Natural killer cell treated with Interleukin-12 subunit alpha and Interleukin-12 subunit beta and Interleukin-15 and Interleukin-18, amount 100 ng/mL, for 72 hours (primary cell): ENCODE results near the gene SLC15A2. TPM values are rescaled to one million over a fixed set of nuclear protein-coding genes. Genes with fewer than 3 reads are reported as not detected.
"Not testable (repeated sequence)": the region's sequence is repeated elsewhere in the genome, so short reads cannot be mapped to it uniquely, and the experiment has no call there.

Source experiments
- ATAC-seq, 2 donors: fragments of 150-1000 bp; cut with Tn5 transposase in 1 of 2; sonication (Bioruptor Pico), chemical (Tn5 transposase) in 1 of 2; 2 replicates each; pipeline ENCODE4 v1.10.0; 2021
- DNase-seq: peaks from one replicate; pipeline ENCODE4 v3.0.0; 2022; ENCODE audit warnings: low spot score
- H3K27ac Mint-ChIP-seq, 2 donors: 1 replicate in 1 of 2; 2 replicates in 1 of 2; pipeline ENCODE4 v1.8.0; 2022; ENCODE audit warnings: mixed read lengths in 2 of 2, mild to moderate bottlenecking in 1 of 2, moderate library complexity in 1 of 2
- H3K27me3 Mint-ChIP-seq, 2 donors: 1 replicate in 1 of 2; 2 replicates in 1 of 2; pipeline ENCODE4 v1.8.0; 2022; ENCODE audit warnings: mixed read lengths in 2 of 2
- H3K36me3 Mint-ChIP-seq: one replicate; pipeline ENCODE4 v1.8.0; 2022; ENCODE audit warnings: mixed read lengths
- H3K4me1 Mint-ChIP-seq, 2 donors: 1 replicate in 1 of 2; 2 replicates in 1 of 2; pipeline ENCODE4 v1.8.0; 2022; ENCODE audit warnings: low read depth in 2 of 2, mixed read lengths in 2 of 2, mild to moderate bottlenecking in 1 of 2
- H3K4me3 Mint-ChIP-seq: one replicate; pipeline ENCODE4 v1.8.0; 2022; ENCODE audit warnings: mixed read lengths
- H3K9me3 Mint-ChIP-seq: 2 replicates; pipeline ENCODE4 v1.8.0; 2022; ENCODE audit warnings: mixed read lengths
- total RNA-seq, 2 donors: library from RNA; stranded (reverse); gene quantifications; one replicate each; pipeline ENCODE4 v1.2.3, GENCODE V29; 2022

SLC15A2 gene
- total RNA-seq, 2 donors from 2014 or later = 0.43 to 5.3 TPM

DNA sequence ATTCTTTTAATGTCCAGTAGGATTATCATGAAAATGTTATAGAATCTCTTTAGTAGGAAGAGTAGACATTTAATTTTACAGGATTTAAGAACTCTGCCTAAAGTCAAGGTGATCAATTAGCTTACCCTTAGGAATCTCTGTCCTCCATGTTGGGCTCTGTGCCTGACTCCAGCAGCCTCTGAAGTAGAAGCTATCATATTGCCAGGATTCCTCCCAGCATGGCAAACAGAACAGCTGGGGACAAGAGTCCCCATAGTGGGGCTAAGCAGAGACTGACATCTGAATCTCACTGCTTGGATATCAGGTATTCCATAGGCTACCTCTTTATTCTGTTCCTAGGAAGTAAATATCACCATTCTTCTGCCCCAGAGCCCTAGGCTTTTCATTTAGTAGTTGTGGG lies 1.5 kb downstream of the SLC15A2 start:
- H3K27me3 Mint-ChIP-seq = no peaks in the 10 kb centered on the region
- no peak overlapping the region for H3K27ac Mint-ChIP-seq
- ATAC-seq (no peak), DNase-seq (no peak)
- no peak overlapping the region for H3K4me3 Mint-ChIP-seq
- no peaks in the 10 kb centered on the region for H3K9me3 Mint-ChIP-seq
- no peaks in the 10 kb centered on the region for H3K36me3 Mint-ChIP-seq
- H3K4me1 Mint-ChIP-seq = no peaks in the 10 kb centered on the region

DNA sequence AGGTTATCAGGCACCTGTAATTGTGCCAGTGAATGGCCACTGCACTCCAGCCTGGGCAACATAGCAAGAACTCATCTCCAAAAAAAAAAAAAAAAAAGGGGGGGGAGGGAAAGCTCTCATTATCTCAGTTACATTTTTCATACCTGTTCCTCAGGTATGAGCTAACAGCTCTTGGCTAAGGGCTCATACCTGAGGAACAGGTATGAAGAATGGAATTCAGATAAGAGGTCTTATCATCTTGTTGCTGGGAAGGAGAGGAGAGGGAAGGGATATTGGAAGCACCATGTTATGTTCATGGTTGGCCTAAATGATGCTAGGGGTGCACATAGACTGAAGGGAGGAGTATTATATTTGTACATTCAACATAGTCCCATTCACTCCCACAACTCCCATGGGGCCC lies 2.6 kb downstream of the SLC15A2 start:
- Mint-ChIP-seq H3K4me1 (no peaks in the 10 kb centered on the region), H3K4me3 (no peak overlapping the region), H3K27ac (no peak overlapping the region), H3K27me3 (no peaks in the 10 kb centered on the region), H3K9me3 (no peaks in the 10 kb centered on the region), H3K36me3 (no peaks in the 10 kb centered on the region)
- ATAC-seq (no peak), DNase-seq (no peak)

DNA sequence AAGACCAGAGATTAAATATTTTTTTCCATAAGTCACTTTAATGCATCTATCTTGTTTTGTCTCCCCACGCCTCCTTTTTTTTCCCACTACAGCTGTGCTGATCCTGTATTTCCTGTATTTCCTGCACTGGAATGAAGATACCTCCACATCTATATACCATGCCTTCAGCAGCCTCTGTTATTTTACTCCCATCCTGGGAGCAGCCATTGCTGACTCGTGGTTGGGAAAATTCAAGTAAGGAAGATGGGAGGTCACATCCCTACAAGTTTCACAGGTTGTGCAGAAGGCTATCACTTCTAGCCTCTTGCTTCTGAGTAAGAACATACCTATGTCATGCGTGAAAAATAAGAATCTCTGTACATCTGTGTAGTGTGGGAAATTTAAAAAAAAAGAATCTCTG lies 3.1 kb downstream of the SLC15A2 start:
- no peaks in the 10 kb centered on the region for H3K36me3 Mint-ChIP-seq
- no peak for DNase-seq
- no peak overlapping the region for H3K4me3 Mint-ChIP-seq
- no peaks in the 10 kb centered on the region for H3K27me3 Mint-ChIP-seq
- no peak for ATAC-seq
- no peaks in the 10 kb centered on the region for H3K4me1 Mint-ChIP-seq
- H3K27ac Mint-ChIP-seq = no peak overlapping the region
- H3K9me3 Mint-ChIP-seq = no peaks in the 10 kb centered on the region

DNA sequence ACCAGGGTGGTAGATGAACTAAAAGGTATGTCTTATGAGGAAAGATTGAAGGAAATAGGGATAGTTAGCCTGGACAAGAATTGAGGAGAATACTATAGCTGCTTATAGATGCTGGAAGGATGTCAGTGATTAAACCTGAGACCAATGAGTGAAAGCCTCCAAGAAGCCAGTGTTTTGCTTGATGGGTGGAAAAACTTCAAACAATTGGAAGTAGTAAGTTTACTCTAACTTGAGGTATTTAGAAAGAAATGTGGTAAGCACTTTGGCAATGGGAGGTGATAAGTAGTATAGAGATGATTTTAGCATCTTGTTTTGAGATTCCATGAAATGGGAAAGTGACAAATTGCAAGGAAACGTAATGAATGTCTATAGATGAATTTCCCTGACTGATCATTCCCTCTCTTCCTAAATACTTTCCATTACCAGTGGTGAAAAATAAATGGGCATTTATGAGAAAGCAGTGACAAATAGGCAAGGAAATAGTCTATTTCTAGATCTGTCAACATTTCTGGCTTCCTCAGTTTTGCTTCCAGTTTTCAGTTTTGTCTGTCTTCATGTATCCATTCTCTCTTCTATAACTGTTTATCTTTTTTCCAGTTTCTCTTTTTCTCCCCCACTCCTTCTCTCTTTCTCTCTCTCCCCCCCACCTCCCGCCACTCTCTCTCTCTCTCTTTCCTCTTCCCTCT lies 19.2 kb downstream of the SLC15A2 start:
- no peak overlapping the region for H3K4me3 Mint-ChIP-seq
- no peaks in the 10 kb centered on the region for H3K4me1 Mint-ChIP-seq
- H3K9me3 Mint-ChIP-seq = peaks cover 2% of the 10 kb centered on the region
- no peak for ATAC-seq
- no peak for DNase-seq
- H3K36me3 Mint-ChIP-seq = peaks cover 7% of the 10 kb centered on the region
- H3K27me3 Mint-ChIP-seq = no peaks in the 10 kb centered on the region
- H3K27ac Mint-ChIP-seq = no peak overlapping the region

DNA sequence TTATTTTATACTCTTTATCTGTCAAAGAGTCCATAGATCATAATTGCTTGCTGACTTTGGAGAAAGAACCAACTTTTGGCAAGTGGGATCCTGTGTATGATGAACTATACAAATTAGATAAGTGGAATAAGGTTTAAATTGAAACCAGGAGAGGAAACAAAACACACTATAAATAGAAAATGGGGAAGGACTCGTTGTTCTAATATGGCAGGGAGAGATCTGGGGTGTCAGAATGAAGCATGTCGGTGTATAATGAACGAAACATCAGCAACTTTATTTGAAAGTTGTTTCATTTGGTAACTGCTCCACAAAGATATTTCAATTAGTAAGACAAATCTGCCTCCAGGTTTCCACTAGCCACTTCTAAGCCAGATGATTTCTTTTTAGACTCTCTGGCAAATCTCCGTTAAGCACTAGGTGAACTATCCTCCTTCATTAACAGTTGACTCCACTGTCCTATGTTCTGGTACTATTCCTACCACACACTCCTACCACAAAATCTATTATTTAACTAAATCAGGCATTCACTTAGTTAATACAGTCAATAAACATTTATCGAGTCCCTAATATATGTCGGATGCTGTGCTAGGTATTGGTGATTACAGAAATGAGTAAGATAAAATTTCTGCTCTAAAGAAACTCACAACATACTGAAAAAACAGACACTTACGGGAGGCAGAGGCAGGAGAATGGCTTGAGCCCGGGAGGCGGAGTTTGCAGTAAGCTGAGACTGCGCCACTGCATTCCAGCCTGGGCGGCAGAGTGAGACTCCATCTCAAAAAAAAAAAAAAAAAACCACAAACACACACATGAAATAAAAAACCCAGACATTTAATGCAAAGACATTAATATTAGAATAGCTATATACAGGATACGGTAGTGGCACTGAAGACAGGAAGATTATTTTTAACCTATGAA lies 20.1 kb downstream of the SLC15A2 start:
- DNase-seq (no peak), ATAC-seq (no peak)
- Mint-ChIP-seq H3K4me3 (no peak overlapping the region), H3K9me3 (no peaks in the 10 kb centered on the region), H3K36me3 (peaks cover 4% of the 10 kb centered on the region), H3K4me1 (no peaks in the 10 kb centered on the region), H3K27me3 (no peaks in the 10 kb centered on the region), H3K27ac (no peak overlapping the region)

DNA sequence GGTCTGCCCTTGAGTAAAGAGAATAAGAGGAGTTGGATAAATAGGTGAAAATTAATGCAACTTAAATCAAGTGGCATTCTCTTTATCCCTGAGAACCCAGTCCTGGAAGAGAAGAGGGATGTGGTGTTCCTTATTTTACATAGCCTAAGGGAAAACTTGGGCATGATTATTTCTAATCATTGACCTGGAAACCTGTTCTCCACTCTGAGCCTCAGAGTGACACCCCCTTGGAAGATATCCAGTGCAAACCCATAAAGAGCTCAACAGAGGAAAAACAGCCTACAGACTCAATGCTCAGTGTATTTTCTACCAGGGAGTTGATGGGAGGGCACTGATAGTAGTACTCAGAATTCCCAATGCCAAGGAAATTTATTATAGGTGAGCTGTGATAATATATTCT lies 22.0 kb downstream of the SLC15A2 start:
- H3K36me3 Mint-ChIP-seq = no peaks in the 10 kb centered on the region
- DNase-seq = no peak
- no peak overlapping the region for H3K27ac Mint-ChIP-seq
- no peaks in the 10 kb centered on the region for H3K4me1 Mint-ChIP-seq
- no peaks in the 10 kb centered on the region for H3K9me3 Mint-ChIP-seq
- no peak overlapping the region for H3K4me3 Mint-ChIP-seq
- no peaks in the 10 kb centered on the region for H3K27me3 Mint-ChIP-seq
- ATAC-seq = no peak

DNA sequence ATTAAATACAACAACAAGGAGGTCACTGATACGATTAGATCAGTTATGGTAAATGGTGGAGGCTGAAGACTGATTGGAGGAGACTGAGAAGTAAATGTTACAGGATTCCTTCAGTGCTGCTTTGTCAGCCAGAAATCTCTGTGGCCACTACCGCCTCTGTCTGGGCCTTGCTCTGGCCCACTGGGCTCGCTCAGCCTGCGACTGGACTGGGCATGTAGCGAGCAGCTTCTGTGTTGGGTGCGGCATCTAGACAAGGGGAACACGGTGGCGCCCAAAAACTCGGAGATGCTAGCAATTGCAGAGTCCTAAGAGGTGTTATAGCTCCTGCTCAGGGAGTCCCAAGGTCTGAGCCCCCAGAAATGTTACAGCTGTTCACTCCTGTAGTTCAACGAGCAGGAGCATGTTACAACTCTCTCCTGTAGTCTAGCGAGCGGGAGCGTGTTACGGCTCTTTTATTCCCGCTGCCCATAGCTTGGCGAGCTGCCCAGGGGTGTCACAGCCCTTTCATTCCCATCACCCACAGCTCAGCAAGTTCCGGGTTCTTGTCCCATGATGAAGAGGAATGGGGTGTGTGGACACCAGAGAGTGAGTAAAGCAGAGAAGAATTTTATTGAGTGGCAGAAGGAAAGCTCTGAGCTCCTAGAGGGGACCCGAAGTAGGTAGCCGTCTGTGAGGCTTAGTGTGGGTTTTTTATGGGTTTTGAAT lies 24.7 kb downstream of the SLC15A2 start:
- H3K9me3 Mint-ChIP-seq = no peaks in the 10 kb centered on the region
- H3K36me3 Mint-ChIP-seq = no peaks in the 10 kb centered on the region
- ATAC-seq (peak; percentile 44 to 52), DNase-seq (no peak)
- H3K4me1 Mint-ChIP-seq = no peaks in the 10 kb centered on the region
- H3K27ac Mint-ChIP-seq = no peak overlapping the region
- no peak overlapping the region for H3K4me3 Mint-ChIP-seq
- no peaks in the 10 kb centered on the region for H3K27me3 Mint-ChIP-seq

DNA sequence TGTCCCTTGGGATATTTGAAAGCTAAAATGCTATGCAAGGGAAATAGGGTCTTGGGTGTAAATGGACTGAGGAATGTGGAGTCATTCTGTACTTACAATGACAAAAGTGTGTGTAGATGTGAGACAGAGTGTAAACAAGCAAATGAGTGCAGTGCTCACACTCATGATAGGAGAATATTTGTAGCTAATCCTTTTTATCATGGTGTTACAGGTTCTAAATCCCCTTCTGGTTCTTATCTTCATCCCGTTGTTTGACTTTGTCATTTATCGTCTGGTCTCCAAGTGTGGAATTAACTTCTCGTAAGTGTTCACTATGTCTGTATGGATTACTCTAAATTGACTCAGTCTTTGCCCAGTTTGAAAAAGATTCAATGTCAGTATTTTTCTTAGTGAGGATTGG lies 30.5 kb downstream of the SLC15A2 start:
- H3K4me3 Mint-ChIP-seq = no peak overlapping the region
- no peaks in the 10 kb centered on the region for H3K27me3 Mint-ChIP-seq
- no peaks in the 10 kb centered on the region for H3K9me3 Mint-ChIP-seq
- no peak for DNase-seq
- no peaks in the 10 kb centered on the region for H3K4me1 Mint-ChIP-seq
- no peak for ATAC-seq
- H3K36me3 Mint-ChIP-seq = no peaks in the 10 kb centered on the region
- no peak overlapping the region for H3K27ac Mint-ChIP-seq

DNA sequence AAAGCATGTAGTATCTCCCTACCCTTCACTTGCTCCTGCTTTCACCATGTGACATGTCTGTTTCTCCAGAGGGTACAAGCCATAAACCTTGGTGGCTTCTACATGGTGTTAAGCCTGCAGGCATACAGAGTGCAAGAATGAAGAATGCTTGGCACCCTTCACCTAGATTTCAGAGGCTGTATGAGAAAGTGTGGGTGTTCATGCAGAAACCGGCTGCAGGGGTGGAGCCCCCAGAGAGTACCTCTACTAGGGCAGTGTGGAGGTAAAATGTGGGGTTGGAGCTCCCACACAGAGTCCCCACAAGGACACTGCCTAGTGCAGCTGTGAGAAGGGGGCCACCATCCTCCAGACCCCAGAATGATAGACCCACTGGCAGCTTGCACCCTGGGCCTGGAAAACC lies 32.2 kb downstream of the SLC15A2 start:
- Mint-ChIP-seq H3K9me3 (no peaks in the 10 kb centered on the region), H3K27ac (no peak overlapping the region), H3K4me1 (no peaks in the 10 kb centered on the region), H3K4me3 (no peak overlapping the region), H3K27me3 (no peaks in the 10 kb centered on the region), H3K36me3 (no peaks in the 10 kb centered on the region)
- ATAC-seq (no peak), DNase-seq (no peak)

DNA sequence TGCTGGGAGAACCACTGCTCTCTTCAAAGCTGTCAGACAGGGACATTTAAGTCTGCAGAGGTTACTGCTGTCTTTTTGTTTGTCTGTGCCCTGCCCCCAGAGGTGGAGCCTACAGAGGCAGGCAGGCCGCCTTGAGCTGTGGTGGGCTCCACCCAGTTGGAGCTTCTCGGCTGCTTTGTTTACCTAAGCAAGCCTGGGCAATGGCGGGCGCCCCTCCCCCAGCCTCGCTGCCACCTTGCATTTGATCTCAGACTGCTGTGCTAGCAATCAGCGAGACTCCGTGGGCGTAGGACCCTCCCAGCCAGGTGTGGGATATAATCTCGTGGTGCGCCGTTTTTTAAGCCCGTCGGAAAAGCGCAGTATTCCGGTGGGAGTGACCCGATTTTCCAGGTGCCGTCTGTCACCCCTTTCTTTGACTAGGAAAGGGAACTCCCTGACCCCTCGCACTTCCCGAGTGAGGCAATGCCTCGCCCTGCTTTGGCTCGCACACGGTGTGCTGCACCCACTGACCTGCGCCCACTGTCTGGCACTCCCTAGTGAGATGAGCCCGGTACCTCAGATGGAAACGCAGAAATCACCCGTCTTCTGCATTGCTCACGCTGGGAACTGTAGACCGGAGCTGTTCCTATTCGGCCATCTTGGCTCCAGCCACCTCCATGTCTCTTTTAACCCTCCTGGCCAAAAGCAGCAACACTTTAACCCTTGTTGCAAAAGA lies 44.1 kb downstream of the SLC15A2 start:
- H3K4me3 Mint-ChIP-seq, H3K27ac Mint-ChIP-seq, H3K9me3 Mint-ChIP-seq, ATAC-seq, H3K27me3 Mint-ChIP-seq, H3K4me1 Mint-ChIP-seq, H3K36me3 Mint-ChIP-seq, DNase-seq: not testable (repeated sequence)

DNA sequence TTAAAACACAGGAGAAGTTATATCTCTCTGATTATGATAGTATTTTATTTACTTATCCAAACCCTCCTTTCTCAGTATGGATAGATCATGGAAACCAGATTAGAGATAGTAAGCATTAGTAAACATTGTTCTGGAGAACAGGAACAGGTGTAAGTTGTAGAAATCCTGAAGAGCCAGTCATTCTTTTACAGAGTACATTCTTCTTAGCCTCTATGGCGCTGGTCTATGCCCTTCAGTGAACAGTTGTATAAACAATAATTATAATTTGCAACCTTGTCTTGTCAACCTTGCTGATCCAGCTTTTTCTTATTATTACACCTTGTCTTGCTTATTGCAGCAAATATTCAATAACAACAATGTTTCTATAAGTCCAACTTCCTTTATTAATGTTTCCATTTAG lies 47.4 kb downstream of the SLC15A2 start:
- Mint-ChIP-seq H3K27me3 (no peaks in the 10 kb centered on the region), H3K9me3 (no peaks in the 10 kb centered on the region), H3K4me1 (no peaks in the 10 kb centered on the region), H3K36me3 (no peaks in the 10 kb centered on the region), H3K4me3 (no peak overlapping the region), H3K27ac (no peak overlapping the region)
- ATAC-seq = no peak
- no peak for DNase-seq

DNA sequence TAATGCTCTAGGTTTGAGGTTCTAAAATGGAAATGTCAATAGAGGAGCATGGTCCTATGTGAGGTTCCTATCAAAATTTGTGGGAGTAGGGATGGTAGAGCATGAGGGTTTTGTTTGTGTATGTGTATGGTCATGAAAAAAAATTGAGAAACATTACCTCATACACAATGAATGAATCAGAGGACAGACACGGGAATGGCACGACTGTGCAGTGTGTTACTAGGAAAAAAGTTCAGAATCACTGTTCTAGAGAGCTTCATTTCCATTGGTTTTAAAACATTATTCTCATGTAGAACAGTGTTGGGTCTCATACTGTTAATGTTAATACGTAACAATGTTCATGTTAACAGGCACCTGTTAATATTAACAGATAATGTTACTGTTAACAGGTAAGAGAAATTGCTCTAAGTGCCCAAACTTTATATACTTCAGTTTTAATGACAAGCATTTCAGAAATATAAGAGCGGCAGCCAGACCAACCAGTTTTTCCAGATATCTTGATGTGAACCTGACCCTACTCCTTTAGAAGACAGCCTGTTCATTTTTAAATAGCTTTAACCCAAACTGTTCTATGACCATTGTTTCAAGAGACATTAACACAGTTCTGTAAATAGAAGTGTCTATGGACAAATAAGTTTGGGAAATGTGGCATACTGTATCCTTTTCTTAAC lies 48.0 kb downstream of the SLC15A2 start:
- H3K36me3 Mint-ChIP-seq = no peaks in the 10 kb centered on the region
- H3K4me3 Mint-ChIP-seq = no peak overlapping the region
- no peak overlapping the region for H3K27ac Mint-ChIP-seq
- H3K4me1 Mint-ChIP-seq = no peaks in the 10 kb centered on the region
- H3K27me3 Mint-ChIP-seq = no peaks in the 10 kb centered on the region
- DNase-seq (no peak), ATAC-seq (no peak)
- H3K9me3 Mint-ChIP-seq = no peaks in the 10 kb centered on the region

DNA sequence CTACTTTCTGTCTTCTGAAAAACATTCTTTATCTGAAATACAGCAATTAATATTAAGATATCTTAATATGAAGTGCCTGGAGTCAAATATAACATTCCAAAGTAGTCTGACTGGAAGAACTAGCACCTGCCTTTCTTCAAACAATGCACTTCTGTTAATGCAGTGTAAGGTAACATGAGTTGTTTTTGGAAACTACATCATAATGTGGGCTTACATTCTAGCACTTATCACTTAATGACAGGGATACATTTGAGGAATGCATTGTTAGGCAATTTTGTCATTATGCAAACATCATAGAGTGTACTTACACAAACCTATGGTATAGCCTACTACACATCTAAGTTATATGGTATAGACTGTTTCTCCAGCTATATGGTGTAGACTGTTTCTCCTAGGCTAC lies 49.2 kb downstream of the SLC15A2 start:
- Mint-ChIP-seq H3K4me3 (no peak overlapping the region), H3K4me1 (no peaks in the 10 kb centered on the region), H3K9me3 (no peaks in the 10 kb centered on the region), H3K27me3 (no peaks in the 10 kb centered on the region), H3K27ac (no peak overlapping the region), H3K36me3 (no peaks in the 10 kb centered on the region)
- DNase-seq (no peak), ATAC-seq (no peak)
